Mesothelial cell of epicardium (in vitro differentiated cells): ENCODE results near the gene PLA2G6. TPM values are rescaled to one million over a fixed set of nuclear protein-coding genes. Genes with fewer than 3 reads are reported as not detected.

ENCODE experiments used
- DNase-seq, 2 experiments: peaks; one replicate each; pipeline ENCODE4 v3.0.0; 2021; ENCODE audit warnings: low spot score in 2 of 2; ENCODE audit not compliant: unreplicated experiment in 2 of 2
- H3K27ac Mint-ChIP-seq: 2 replicates; pipeline ENCODE4 v1.8.0; 2021; ENCODE audit warnings: mixed read lengths
- H3K27me3 Mint-ChIP-seq: 2 replicates; pipeline ENCODE4 v1.8.0; 2021; ENCODE audit warnings: low read depth, mixed read lengths
- H3K36me3 Mint-ChIP-seq: 2 replicates; pipeline ENCODE4 v1.8.0; 2021; ENCODE audit warnings: mixed read lengths
- H3K4me1 Mint-ChIP-seq: 2 replicates; pipeline ENCODE4 v1.8.0; 2021; ENCODE audit warnings: mixed read lengths
- H3K4me3 Mint-ChIP-seq: 2 replicates; pipeline ENCODE4 v1.8.0; 2021; ENCODE audit warnings: mild to moderate bottlenecking, moderate library complexity, mixed read lengths
- H3K9me3 Mint-ChIP-seq: 2 replicates; pipeline ENCODE4 v1.8.0; 2021; ENCODE audit warnings: mixed read lengths
- total RNA-seq: library from RNA; stranded (reverse); gene quantifications from 3 replicates; pipeline ENCODE4 v1.2.1, GENCODE V29; 2021
- TF ChIP-seq, protein P1 (sequence below): fragments of 200-600 bp; sonication (generic); IDR thresholded peaks from one replicate; pipeline ENCODE4 v1.5.0; 2021; ENCODE audit warnings: antibody characterized with exemption; ENCODE audit not compliant: unreplicated experiment

The PLA2G6 gene
- total RNA-seq, 1 donor from 2014 or later, result 88.2 TPM

DNA sequence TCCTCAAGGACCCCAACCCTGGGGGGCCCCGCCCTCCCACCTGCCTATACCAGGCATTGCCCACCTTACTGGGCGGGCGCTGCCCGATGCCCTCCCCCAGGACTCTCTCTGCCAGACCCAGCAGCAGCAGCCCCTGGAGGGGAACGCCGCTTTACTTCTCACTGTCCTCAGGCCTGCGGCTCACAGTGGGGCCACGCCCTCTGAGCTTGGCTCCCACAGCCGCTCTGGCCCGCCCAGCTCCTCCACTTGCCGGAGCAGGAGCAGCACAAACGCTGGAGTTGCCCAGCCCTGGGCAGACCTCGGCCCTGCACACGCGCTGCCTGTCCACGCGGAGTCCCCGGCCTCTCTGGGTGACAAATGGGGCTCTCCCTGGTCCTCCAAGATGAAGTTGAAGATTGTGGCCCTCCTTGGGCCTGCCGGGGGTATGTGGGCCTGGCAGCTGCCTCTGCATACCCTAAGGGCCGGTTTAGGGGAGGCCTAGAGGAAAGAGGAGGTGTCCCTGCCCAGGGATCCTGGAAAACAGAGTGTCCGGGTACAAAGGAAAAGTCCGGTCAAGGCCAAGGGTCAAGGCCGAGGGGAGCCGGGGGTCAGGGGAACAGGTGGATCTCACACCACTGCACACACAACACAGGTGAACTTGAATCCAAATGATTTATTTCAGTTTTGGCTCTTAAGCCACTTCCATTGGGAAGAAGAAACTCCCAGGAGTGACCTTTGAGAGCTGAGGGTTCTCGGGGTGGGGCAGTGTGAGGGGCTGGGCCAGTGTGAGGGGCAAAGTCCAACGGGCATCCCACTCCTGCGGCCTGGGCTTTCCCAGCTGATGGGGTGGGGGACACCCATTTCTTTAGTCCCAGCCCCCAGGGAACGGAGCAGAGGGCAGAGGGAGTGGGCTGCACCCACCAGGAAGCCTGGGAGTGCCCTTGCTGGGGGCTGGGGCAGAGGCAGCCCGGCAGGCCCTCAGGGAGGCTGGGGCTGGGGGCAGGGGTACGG, 70.5 kb downstream of the PLA2G6 start:
- no peak for DNase-seq
- Mint-ChIP-seq H3K27ac (no peak overlapping the region), H3K4me1 (peaks cover 2% of the 10 kb centered on the region), H3K9me3 (no peaks in the 10 kb centered on the region), H3K4me3 (no peak overlapping the region), H3K27me3 (no peaks in the 10 kb centered on the region), H3K36me3 (peaks cover 4% of the 10 kb centered on the region)
- TF ChIP-seq, protein P1, sequence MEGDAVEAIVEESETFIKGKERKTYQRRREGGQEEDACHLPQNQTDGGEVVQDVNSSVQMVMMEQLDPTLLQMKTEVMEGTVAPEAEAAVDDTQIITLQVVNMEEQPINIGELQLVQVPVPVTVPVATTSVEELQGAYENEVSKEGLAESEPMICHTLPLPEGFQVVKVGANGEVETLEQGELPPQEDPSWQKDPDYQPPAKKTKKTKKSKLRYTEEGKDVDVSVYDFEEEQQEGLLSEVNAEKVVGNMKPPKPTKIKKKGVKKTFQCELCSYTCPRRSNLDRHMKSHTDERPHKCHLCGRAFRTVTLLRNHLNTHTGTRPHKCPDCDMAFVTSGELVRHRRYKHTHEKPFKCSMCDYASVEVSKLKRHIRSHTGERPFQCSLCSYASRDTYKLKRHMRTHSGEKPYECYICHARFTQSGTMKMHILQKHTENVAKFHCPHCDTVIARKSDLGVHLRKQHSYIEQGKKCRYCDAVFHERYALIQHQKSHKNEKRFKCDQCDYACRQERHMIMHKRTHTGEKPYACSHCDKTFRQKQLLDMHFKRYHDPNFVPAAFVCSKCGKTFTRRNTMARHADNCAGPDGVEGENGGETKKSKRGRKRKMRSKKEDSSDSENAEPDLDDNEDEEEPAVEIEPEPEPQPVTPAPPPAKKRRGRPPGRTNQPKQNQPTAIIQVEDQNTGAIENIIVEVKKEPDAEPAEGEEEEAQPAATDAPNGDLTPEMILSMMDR, result no peak

DNA sequence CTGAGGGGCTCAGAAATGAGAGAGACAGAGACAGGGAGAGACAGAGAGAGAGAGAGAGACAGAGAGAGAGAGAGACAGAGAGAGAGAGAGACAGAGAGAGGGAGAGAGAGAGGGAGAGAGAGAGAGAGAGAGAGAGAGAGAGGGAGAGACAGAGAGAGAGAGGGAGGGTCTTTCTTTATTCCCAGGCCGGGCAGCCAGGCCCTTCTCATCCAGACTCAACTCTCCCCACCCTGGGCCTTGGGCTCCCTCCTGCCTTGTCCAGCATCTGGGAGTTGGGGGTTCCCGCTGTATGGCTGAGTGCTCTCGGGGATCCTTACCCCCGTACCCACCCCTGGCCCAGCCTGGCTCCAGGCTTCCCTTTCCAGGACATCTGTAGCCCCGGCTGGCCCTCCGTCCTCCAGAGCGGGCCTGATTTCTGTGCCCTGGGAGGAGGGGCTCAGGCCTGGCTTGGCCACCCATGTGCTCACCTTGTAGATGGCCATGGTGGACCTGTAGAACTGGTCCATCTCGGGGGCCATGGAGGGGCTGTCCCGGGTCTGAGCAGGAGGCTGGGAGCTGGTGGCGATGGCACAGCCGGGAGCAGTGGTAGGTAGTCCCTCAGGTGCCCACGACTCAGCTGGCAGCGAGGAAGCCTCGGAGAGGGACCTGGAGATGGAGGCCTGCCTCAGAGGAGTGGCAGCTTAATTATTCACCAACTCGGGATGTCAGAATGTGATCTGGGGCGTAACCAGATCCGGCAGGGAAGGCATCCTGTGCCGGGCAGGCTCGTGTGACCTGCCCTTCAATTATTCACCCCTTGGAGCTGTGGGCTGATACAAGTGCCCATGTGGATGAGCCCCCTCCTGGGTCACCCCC, 71.4 kb downstream of the PLA2G6 start, which contains the start of gene BAIAP2L2:
BAIAP2L2 (minus strand) TSS at position 677 of the 855 bp plus-strand sequence; CDS start at position 518, 159 bp downstream.
- no peak for DNase-seq
- TF ChIP-seq, protein P1, result no peak
- Mint-ChIP-seq H3K27me3 (no peaks in the 10 kb centered on the region), H3K27ac (no peak within 1 kb of the TSS), H3K4me3 (no peak within 1 kb of the TSS), H3K36me3 (peaks cover 4% of the 10 kb centered on the region), H3K4me1 (peaks cover 2% of the 10 kb centered on the region), H3K9me3 (no peaks in the 10 kb centered on the region)

DNA sequence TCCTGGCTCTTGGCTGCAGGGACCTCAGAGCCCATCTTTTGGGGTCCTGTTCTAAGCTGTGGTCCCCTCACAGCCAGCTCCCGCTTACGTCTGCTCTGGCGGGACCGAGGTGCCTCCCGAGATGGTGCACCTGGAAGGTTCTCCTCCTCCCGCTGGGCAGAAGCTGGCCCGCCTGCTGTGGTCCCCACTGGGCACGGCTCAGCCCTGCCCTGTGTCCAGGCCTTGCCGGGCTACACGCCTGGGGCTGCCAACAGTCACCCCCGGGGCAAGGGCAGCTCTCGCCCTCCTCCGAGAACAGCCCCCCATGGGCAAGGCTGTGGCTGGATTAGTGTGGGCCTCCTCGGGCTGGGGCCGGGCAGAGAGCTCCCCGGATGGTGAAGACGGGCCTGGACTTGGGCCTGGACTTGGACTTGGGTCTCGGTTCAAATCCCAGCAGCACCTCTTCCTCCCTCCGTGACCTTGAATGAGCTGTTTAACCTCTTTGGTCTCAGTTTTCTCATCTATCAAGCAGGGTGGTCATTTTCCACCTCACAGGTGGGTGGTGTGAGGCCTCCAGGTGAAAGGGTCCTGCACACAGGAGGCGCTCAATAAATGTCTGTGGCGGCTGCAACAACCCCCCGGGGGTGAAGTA, 72.1 kb downstream of the PLA2G6 start:
- no peak overlapping the region for H3K27ac Mint-ChIP-seq
- H3K4me3 Mint-ChIP-seq, result no peak overlapping the region
- H3K9me3 Mint-ChIP-seq, result no peaks in the 10 kb centered on the region
- TF ChIP-seq, protein P1, result no peak
- H3K4me1 Mint-ChIP-seq, result peaks cover 2% of the 10 kb centered on the region
- no peaks in the 10 kb centered on the region for H3K27me3 Mint-ChIP-seq
- no peak for DNase-seq
- H3K36me3 Mint-ChIP-seq, result peaks cover 4% of the 10 kb centered on the region

DNA sequence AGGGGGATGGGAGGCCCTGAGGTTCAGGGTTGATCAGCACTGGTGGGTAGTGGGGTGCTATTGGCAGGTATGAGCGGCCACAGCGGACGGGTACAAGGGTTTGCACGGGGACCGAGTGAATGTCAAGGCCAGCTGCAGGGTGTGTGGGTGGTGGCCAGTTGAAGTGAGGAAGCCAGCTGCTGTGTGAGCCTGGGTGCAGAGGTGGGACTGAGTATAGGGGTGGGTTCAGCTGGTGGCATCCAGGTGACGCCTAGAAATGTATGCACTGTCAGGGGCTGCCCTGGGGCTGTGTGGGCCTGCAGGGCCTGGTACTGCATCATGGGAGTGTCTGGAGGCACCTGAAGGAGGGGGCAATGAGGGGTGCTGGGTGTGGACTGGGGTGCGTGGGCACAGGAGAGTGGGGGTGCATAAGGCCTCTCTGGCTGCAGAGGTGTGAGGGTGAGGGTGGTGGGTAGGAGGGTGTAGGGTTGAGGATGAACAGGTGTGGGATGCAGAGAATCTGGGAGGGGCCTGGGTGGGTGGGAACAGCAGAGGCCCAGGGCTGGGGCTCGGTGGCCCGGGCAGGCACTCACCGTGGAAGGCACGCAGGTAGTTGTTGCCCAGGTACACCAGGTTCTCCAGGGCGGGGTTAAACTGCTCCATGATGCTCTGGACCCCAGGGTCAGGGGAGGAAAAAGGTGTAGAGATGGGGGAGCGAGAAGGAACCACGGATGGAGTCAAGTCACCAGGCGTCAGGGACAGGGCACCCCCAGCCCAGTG, 72.9 kb downstream of the PLA2G6 start:
- Mint-ChIP-seq H3K27ac (no peak overlapping the region), H3K4me3 (no peak overlapping the region), H3K36me3 (peaks cover 4% of the 10 kb centered on the region), H3K27me3 (no peaks in the 10 kb centered on the region), H3K9me3 (no peaks in the 10 kb centered on the region), H3K4me1 (no peaks in the 10 kb centered on the region)
- DNase-seq, result no peak
- TF ChIP-seq, protein P1, result no peak
